ENCODE measurements around the gene CPLX4.

The CPLX4 gene

DNA sequence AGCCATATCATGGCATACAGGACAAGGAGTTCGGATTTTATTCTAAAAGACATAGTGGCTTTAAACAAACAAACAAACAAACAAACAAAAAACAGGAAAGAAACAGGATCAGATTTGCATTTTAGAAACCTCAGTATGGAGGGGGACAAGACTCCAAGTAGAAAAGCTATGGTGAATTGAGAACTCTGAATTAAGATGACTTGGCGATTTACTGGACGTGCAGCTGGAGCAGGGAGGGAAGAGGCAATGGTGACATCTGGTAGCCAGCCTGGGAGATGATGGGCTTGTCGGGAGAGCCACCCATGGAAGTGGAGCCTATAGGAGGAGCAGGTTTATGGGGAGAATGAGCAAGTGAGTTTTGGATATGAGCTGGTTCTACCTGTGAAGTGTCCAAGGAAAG is 13.2 kb downstream of the CPLX4 start:
- DNase-seq = no peak

DNA sequence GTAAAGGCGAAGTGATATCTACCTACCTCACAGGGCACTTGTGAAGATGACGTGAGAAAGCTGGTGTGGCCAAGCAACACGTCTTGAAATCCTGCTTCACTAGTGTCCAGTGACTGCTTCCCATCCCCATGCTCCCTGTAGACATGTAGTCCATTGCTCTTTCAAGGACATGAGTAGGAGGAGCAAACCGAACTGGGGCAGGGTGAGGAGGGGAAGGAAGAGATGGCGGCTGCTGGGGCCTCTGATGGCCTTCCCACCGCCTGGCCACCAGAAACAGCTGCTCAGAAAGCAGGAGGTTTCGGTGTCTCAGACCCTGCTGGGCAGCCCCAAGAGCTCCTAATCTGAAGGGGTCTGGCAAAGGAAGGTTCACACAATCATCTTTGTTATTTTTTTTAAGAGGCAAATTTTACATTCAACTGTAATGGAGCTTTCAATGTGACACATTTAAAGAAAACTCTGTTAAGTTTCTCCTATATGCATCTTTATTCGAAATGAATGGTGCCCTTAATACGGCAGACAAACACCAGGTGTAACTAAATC is 14.7 kb downstream of the CPLX4 start:
- DNase-seq = no peak

DNA sequence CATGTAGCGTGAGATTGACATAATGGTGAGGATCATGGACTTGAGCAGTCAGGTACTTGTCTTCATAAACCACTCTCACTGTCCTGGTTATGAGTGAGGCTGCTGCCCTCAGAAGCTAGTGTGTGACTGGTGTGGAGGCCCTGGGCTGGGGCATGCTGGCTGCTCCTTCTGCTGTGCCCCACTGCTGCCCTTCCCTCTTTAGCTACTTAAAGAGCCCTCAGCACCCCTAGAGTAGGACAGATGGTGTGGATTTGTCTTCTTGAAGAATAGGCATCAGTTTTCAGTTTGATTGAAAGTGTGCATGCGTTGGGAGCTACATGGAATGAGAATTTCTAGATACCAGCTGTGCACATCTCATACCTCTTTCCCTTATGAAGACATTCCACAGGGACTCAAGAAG is 15.4 kb downstream of the CPLX4 start:
- DNase-seq = no peak

DNA sequence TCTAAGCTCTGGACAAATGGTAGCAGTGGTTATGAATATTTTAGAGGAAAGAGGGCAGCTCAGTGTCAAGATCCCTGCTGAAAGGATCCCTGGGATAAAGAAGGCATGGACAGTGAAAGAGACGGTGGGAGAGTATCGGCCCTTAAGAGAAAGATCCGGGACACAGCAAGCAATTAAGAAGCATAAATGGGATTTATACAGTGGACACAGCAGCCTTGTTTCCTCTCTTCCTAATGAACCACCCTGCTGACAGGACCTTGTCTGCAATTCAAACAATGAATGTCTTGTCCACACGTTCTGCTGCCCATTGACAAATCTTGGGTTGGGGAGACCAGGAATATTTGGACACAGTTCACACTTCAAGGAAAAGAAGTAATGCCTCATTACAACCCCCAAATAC is 16.5 kb downstream of the CPLX4 start:
- DNase-seq = no peak

DNA sequence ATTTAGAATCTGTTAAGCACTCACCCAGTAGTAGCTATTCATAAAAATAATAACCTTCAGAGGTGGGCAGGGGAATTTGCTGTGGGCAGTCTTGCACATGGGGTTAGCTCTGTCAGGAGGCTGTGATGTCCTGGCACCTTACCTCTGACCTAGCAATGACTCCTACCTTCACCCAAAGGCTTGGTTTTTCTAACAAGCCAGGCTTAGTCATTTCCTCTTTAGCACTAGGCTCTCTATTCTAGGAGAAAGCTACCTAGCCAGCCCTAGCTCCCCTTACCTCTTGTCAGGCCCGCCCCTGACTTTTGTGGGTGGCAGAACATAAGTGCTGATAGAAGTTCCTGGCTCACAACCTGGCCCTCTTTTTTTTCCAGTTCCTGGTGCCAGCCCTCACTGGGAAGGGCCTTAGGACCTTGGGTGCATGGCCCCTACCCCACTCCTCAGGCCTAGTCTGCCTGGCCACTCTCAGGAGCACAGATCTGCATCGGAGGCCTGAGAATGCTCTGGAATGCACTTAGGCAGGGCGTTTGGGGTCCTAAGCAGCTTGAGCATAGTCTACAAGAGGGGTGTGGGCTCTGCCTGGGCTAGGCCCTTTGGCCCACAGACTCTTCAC is 17.7 kb downstream of the CPLX4 start:
- DNase-seq = no peak

DNA sequence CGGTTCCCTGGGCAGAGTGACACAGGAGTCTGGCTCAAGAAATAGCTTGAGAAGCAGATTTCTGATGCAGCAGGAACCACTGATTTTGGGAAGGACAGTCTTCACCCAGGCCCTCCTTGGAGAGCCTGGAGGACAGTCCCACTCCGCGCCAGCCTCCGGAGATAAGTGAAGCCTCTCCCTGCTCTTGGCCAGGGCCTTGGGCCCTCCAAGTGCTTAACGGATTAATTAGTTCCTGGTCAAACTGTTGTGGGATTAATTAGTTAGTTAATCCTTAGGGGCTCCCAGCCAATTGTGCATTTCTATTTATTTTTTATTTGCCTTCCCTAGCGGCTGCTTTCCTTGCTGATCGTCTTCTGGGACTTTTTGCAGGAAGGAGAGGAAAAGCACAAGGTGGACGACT is 19.6 kb downstream of the CPLX4 start:
- DNase-seq = no peak

DNA sequence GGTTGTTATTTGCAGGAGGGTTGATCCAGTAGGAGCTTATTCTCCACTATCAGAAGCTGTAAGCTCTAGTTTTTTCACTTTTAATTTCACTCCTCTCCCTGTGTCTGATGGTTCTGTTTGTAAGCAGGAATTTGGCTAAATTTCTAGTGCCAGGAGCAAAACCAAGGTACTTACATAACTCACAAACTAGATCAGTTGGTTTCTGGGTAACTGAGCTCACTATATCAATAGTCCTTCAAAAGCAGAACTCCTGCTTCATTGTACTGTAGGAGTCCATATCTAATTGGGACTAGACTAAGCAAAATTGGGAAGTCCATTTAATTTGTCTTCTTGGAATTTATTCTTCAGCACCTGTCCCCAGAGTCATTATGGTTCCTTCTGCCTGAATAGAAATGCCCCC is 25.1 kb downstream of the CPLX4 start:
- no peak for DNase-seq

DNA sequence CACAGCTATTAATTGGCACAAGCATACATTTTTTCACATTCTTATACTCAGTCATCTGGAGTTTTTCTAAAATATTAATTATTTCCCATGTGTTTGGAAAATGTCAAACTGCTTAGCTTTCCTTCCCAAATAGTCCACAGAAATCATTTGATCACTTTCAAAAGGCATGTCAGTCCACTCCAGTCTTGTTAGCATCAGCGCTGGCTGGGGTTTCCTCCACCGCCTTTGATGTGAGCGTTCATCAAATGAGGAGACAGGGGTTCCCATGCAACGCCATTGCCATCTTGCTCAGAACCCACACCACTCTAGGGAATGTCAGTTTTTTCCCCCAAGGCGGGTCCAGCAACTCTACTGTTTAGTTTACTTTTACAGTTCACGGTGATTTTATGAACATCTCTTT is 32.1 kb downstream of the CPLX4 start:
- no peak for DNase-seq

DNA sequence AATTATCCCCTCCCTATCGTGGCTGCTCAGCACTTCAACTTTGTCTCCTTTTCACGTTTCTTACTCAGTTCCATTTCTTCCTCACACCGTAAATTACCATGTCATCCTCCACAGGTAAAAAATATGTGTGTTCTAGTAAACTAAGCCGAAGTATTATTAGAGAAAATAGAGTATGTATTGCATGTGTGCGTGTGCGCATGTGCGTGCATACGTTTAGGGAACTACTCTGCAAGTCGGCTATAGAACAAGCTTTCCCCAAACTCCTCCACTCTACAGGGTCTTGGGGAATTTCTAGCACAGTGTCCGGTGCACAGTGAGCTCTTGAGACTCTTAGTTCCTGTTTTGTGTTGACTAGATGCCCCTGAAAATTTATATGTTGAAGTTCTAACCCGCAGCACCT is 36.1 kb downstream of the CPLX4 start:
- no peak for DNase-seq

DNA sequence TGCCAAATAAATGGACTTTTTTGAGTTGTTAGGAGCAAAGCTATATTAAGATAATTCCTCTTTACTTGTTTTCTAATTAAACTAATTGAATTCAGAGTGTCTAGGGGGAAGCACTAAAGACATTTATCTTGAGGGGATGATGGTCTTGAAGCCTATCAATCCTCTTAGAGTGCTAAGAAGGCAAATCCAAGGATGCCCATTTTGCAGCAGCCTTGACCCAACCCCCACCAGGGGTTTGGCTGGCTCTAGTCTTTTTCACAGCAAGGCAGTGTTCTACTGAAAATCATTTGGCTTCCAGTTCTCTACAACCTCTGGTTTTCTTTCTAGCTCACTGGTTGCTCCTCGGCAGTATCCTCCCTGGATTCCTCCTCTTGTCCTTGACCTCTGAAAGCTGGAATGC is 38.7 kb downstream of the CPLX4 start:
- no peak for DNase-seq

DNA sequence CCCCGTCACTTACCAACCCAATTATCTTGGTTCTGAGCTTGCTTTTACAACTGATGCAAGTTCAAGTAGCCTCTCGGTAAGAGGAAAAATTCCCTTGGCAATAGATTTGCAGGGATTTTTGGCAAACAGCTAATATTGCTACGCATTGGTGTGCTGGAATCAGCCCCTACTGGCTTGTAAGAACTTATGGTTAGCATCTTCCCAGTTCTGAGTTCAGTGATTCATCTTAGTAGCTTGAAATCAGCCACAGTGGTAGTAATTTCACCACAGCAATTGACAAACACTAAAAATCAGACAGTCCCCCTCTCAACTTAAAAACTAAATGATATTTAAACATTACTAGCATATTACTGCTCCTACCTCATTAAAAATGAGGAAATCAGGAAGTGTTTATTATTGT is 39.3 kb downstream of the CPLX4 start:
- DNase-seq = no peak

DNA sequence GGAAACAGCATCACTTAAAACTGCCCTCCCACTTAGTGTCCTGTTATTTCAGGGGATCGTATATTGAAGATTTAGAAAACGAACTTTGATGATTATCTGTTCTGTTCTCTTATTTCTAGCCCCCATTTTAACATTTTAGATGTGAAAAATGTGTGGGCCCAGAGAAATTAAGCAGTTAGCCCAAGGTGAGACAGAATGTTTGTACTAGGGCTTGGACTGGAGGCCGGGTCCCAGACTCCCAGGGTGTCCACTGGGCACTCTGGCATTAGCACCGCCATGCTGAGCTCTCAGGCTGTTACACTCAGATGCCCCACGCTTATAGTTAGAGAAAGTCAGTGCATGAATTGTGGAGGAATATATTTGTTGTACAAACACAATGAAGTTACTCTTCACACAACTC is 39.7 kb downstream of the CPLX4 start:
- no peak for DNase-seq

DNA sequence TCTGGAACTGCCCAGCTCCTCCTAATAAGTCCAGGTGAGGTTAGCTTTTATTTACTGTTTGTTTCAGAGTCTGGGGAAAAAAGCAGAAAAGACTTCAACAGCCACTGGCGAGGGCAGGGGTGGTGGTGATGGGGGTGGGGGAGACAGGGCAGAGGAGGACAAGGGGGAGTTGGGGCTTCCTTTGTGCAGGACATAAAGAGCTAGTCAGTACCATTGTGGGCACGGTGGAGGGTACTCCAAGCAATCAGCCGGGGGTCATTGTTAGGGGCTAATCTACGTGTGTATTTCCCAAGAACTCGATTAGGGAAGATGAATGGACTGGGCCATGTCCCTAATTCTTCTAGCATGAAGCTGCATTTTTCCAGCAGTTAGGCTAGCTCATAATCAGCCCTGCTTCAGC is 42.4 kb downstream of the CPLX4 start:
- DNase-seq = no peak

DNA sequence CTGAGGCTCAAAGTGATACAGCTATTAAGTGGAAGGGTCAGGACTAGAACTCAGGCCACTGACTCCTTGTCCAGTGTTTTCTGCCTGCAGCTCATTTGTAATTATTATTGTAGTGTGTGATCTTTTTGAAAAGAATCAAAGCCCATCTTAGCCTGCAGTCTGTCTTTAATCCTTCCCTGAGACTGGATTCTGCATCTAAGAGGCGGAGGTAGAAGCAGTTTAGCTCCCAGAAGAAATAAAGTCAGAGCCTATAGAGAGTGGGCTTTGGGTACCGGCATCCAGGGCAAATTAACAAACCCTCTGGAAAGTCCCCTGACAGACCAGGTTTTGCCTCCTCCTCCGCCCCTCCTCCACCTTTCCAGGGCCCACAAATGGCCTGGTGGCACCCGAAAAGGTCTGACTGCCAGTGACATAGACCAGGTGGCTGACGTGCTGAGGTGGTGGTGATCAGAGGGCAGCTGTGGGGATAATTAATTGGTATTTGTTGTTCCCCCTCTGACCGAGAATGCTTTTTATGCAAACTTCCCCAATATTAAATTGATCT is 43.0 kb downstream of the CPLX4 start:
- no peak for DNase-seq

DNA sequence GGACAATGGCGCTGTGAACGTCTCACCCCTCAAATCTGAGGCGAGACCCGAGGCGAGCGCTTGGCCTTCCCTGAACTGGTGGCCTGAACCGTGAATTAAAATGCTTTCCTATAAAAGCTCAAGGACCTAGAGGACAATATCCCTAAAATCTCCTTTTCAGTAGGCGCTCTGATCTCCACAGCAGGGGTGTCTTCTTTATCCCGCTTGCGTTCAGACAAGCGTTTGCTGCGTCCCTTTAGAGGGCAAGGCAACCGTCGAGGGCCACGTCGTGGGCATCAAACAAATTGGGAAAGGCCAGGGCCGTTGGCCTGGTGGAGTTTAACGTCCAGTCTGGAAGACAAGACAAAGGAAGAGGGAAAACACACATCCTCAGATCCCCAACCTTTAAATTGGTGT is 43.9 kb downstream of the CPLX4 start:
- no peak for DNase-seq

DNA sequence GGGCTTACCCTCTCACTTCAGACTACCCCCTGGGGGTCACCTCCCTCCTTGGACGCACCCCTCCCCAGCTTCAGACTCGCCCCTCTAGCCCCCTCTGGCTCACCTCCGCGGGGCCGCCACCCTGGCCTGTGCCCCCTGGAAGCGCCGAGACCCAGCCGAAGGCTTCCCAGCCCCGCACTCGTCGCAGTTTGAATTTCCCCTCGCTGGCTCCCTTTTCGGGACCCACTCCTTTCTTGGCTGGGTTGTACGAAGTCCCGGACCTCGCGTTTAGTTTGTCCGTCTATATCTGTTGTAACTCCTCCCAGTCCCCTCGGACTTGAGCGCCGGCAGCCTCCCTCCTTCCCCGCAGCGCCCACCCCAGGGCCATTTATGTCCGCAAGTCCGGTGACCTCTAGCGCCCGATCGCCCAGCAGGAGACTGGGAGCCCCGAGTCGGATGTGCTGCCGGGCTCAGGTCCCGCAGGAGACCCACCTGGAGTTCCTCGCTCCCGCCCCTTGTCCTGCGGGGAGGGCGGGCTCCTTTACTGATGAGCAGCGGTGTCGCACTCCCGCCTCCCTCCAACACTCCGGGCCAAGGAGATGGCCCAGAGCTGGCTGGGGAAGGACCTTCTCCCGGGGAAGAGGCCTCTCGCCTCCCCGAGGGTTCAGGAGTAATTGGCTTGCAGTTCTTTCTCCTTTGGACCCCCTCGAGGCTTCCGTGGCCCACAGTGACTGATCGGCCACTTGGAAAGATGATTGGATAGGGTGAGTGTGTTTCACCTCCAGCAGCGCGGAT is 44.5 kb downstream of the CPLX4 start:
- no peak for DNase-seq

DNA sequence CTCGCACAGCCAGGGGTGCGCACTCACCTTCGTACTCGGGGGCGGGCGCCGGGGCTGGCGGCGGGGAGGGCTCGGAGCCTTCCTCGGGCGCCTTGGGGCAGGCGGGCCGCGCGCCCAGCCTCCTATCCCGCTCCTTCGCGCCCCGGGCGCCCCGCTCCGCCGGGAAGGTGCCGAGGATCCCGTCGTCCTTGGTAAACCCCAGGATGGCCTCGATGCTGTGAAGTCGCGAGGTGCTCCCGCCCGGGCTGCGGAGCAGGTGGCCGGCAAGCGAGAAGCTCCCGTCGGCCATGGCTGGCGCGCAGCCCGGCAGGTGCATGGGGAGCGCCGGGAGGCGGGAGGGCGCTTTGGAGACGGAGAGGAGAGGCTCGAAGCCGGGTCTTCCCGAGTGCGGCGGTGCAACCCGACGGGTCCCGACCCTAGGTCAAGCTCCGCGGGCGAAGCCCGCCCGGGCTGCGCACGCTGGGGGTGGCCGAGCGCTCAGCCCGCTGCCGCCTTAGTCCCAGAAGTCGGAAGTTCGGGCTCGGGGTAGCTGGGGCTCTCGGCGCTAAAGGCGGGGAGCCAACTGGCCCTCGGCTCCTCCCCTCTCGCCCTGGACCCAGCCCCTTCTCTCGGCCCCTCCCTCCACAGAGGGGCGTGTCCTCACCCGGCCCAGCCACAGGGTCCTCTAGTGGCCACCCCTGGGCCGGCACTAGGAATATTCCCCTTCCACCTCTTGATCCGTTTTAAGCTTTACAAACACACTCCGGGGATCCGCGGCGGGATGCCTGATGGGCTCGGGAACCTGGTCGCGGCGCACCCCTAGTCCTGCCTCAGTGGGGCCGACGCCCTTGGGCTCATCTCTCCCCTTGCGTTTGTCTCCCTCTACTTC is 45.3 kb downstream of the CPLX4 start, which contains the start of gene RAX:
Gene RAX (minus strand): TSS at position 564 of the 868 bp plus-strand sequence. CDS start 248 bp downstream, at position 316.
- no peak for DNase-seq

DNA sequence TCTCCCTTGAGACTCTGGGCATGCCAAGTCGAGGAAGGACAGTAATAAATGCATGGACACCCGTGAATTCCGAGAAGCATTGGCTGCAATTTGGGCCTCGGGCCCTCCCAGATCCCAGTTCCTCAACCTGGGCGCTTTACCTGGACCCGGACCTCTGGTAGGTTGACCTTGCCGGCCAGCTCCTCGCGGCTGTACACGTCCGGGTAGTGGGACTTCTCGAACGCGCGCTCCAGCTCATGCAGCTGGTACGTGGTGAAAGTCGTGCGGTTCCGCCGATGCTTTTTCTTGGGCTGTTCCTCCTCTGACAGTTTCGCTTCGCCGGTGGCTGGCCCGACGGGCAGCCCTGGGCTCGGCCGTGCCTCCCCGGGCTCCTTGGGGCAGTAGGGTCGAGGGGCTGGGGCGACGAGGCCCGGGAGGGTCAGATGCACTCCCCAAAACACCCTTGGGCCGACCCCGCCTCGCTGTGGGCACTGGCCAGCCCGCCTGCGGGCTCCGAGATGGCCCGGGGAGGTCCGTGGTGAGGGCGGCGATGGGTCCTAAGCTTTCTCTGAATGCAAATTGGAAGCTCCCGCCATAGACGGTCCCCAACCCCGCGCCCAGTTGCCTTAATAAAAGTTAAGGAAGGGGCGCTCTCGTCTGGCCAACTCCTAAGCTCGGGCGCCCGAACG is 46.1 kb downstream of the CPLX4 start:
- no peak for DNase-seq

DNA sequence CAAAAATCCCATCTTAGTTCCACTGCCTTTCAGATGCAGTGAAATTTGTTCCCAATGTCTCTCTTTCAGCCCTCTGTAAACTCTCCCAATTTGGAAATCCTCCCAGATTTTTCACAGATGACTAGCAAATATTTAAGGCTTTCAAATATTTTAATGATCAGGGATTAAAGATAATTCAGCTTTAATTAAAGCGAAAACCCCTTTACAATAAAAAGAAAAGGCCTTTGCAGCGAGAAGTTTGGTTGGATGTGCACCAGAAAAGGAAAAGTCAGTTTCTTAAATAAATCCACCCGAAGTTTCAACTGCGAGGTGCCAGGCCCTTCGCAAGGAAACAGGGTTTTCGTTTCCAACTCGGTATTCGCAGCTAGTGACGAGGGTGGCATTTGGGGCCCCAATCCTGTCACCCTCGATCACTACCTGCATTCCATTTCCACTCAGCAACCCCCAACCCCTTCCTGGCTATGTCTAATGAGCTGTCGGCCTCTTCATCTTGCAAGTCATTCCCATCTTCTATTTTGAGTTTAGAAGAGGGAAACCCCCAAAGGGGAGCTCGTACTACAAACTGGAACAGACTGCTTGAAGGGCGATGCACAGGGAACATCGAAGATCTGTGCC is 46.7 kb downstream of the CPLX4 start:
- DNase-seq = no peak

DNA sequence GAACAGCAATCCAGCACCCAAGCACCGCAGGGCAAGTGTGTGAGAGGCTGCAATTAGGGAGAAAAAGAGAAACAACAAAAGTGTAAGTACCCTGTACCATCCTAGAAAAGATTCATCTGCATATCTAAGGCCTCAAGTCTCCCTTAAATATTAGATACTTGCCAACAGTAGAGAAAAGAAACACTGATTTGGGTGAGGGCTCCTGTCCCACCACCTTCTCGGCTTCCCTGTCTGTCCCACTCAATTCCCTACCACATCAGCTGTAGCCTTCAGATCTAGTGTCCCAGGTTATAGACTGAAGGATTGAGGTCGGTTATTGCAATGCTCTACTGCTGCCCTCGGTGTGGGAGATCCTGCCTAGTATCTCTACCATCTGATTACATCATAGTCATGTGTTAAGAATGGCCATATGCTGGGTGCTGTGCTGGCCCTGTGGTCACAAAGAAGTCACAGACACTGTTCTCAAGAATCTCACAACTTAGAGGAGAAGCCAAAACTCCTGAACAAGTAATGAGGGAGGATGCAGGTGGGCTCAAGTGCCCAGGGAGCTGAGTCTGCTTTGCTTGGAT is 47.7 kb downstream of the CPLX4 start:
- DNase-seq = no peak

DNA sequence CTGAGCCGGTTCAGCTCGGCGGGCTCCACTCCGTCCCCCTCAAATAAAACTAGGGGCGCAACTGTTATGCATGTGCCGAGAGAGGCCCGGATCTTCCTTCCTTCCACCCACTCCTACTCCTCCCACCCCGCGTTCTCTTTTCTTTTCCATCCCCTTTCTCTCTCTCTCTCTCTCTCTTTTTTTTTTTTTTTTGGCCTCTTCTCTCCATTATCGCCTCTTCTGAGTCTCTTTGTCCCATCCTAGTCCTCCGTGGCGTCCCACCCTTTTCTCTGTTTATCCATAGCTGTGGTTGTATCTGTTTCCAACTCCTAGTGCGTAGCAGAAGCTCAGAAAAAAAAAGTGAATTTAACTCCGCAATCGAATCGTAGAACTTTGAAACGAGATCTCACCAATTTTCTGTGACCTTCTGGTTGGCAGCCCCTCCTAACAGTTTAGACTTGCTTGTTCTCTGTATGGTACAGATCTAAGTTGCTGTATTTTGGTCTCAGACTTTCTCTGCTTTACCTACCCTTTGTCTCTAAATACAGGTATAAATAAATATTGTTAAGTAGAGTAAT is 48.8 kb downstream of the CPLX4 start:
- no peak for DNase-seq

Data from cortex of kidney (tissue), 1 donor.